Tibial nerve (tissue), 3 donors: Measurements from ENCODE around the gene SYT1.

Source experiments
- CTCF ChIP-seq, 5 experiments: fragments of 200-600 bp in 3 of 5; fragments of 450-650 bp in 2 of 5; sonication (generic) in 3 of 5; IDR thresholded peaks; one replicate each; pipeline ENCODE4 v1.5.1; 2016 to 2019; ENCODE audit warnings: antibody characterized with exemption in 5 of 5, mild to moderate bottlenecking in 3 of 5, moderate library complexity in 2 of 5
- POLR2A ChIP-seq, 2 donors: fragments of 450-650 bp; IDR thresholded peaks; one replicate each; pipeline ENCODE4 v1.6.1; 2017; ENCODE audit warnings: antibody characterized with exemption in 2 of 2, mild to moderate bottlenecking in 2 of 2, moderate library complexity in 2 of 2

- TF ChIP-seq CTCF (IDR thresholded peaks at IDR 0.05) (no peak), POLR2A (IDR thresholded peaks at IDR 0.05) (no peak)
Measured at GRCh38 chr12:79187032-79187431, 322.5 kb downstream of the SYT1 start.
